PC-9 (cell line): ENCODE results near the gene ADI1. TPM values are rescaled to one million over a fixed set of nuclear protein-coding genes. Genes with fewer than 3 reads are reported as not detected.
"Not testable (repeated sequence)": the region's sequence is repeated elsewhere in the genome, so short reads cannot be mapped to it uniquely, and the experiment has no call there.

Experiments used
- BruUV-seq: library from RNA; stranded (reverse); fragments of 400-500 nt; replicated peaks from 2 replicates; lab custom pipeline; 2021; lab: Mats Ljungman, UMichigan
- CTCF ChIA-PET: fragments of 300-600 bp; sonication (Branson Sonifier 250); formaldehyde crosslinking; loops from one replicate; lab custom pipeline; 2022; ENCODE audit warnings: antibody characterized with exemption; lab: Charles Lee
- POLR2A ChIA-PET: fragments of 300-600 bp; sonication (Branson Sonifier 250); formaldehyde crosslinking; loops from one replicate; lab custom pipeline; 2022; ENCODE audit warnings: antibody characterized with exemption; ENCODE audit not compliant: unreplicated experiment; lab: Charles Lee
- DNase-seq, 2 experiments: peaks; one replicate each; pipeline versions ENCODE4 v3.0.0 to v3.0.0-alpha.2; 2015 to 2022; ENCODE audit warnings: mixed read lengths in 1 of 2
- H2AFZ ChIP-seq: fragments of 200-600 bp; sonication (generic); 2 replicates; pipeline ENCODE4 v1.8.1; 2017; ENCODE audit warnings: antibody characterized with exemption
- H3F3A ChIP-seq: fragments of 200-600 bp; sonication (generic); 2 replicates; pipeline ENCODE4 v1.8.1; 2017; ENCODE audit warnings: antibody characterized with exemption, mild to moderate bottlenecking, low read depth; ENCODE audit not compliant: insufficient read depth
- H3K27ac ChIP-seq: fragments of 200-600 bp; sonication (generic); 2 replicates; pipeline ENCODE4 v1.6.1; 2016; ENCODE audit warnings: mixed run types
- H3K27me3 ChIP-seq: fragments of 200-600 bp; sonication (generic); 2 replicates; pipeline ENCODE4 v1.6.1; 2016; ENCODE audit warnings: low read depth, mixed run types; ENCODE audit not compliant: insufficient read depth
- H3K36me3 ChIP-seq: fragments of 200-600 bp; sonication (generic); 2 replicates; pipeline ENCODE4 v1.6.1; 2016; ENCODE audit warnings: low read depth, mixed run types
- H3K4me1 ChIP-seq: fragments of 200-600 bp; sonication (generic); replicated peaks from 2 replicates; pipeline ENCODE4 v1.6.1; 2016; ENCODE audit warnings: mixed run types; ENCODE audit not compliant: insufficient read depth
- H3K4me2 ChIP-seq: fragments of 200-600 bp; sonication (generic); 2 replicates; pipeline ENCODE4 v1.6.1; 2017; ENCODE audit warnings: mixed run types
- H3K4me3 ChIP-seq: fragments of 200-600 bp; sonication (generic); 2 replicates; pipeline ENCODE4 v1.6.1; 2016; ENCODE audit warnings: mixed run types
- H3K79me2 ChIP-seq: fragments of 200-600 bp; sonication (generic); 2 replicates; pipeline ENCODE4 v1.6.1; 2017; ENCODE audit warnings: low read depth, mixed run types
- H3K9me2 ChIP-seq: fragments of 200-600 bp; sonication (generic); 2 replicates; pipeline ENCODE4 v1.8.1; 2017; ENCODE audit warnings: mild to moderate bottlenecking; ENCODE audit not compliant: insufficient read depth
- H3K9me3 ChIP-seq: fragments of 200-600 bp; sonication (generic); 2 replicates; pipeline ENCODE4 v1.8.1; 2016; ENCODE audit warnings: low read depth; ENCODE audit not compliant: insufficient read depth
- H4K20me1 ChIP-seq: fragments of 200-600 bp; sonication (generic); 2 replicates; pipeline ENCODE4 v1.8.1; 2017; ENCODE audit not compliant: insufficient read depth
- EZH2 ChIP-seq: fragments of 200-600 bp; sonication (generic); IDR thresholded peaks from 2 replicates; pipeline ENCODE4 v1.8.0; 2017; ENCODE audit warnings: antibody characterized with exemption, low read depth
- intact Hi-C: fragments of 100-400 bp; cut with micrococcal nuclease; formaldehyde crosslinking; loops from one replicate; pipeline ENCODE4 v1.10.0; 2022; ENCODE audit not compliant: unreplicated experiment
- total RNA-seq: library from RNA; stranded (reverse); gene quantifications from 2 replicates; pipeline ENCODE4 v1.2.3, GENCODE V29; 2021
- TF ChIP-seq, protein P1 (sequence below): fragments of 200-600 bp; sonication (generic); conservative IDR thresholded peaks from 2 replicates; pipeline ENCODE4 v1.6.1; 2017; ENCODE audit warnings: mixed run types, antibody characterized with exemption, mild to moderate bottlenecking, moderate library complexity

Gene ADI1
- total RNA-seq, 1 experiment from 2014 or later: 54.5 TPM

DNA sequence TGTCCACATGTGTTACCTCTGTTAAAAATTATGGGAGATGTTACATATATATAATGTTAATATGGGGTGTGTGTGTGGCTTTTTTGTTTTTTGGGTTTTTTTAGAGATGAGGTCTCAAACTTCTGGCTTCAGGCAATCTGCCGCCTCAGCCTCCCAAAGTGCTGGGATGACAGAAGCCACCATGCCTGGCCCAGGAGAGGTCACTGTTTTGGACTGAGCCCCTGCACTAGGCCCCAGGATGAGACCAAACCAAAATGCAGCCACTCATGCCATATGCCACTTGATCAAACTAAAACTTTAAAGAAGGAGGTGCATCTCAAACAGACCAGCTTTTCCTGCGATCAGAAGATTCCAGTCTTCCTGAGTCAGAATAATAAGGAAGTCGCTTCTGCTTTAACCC lies 2.5 kb downstream of the ADI1 start:
- Histone ChIP-seq H2AFZ (no peak overlapping the region), H3K27me3 (no peaks in the 10 kb centered on the region), H3K79me2 (peaks cover 38% of the 10 kb centered on the region), H3K9me2 (no peaks in the 10 kb centered on the region), H3K4me2 (no peak overlapping the region), H3K36me3 (peaks cover 18% of the 10 kb centered on the region), H3K4me1 (peaks cover 14% of the 10 kb centered on the region), H4K20me1 (no peaks in the 10 kb centered on the region), H3K27ac (no peak overlapping the region), H3K9me3 (no peaks in the 10 kb centered on the region), H3K4me3 (no peak overlapping the region), H3F3A (peaks cover 7% of the 10 kb centered on the region; the same call in 1 of the 2 replicates)
- no peak for DNase-seq
- POLR2A ChIA-PET: no interaction called here
- CTCF ChIA-PET: no interaction called here
- intact Hi-C loops: loop anchor here (5.0 kb wide), 1 partner anchor 135 kb away; no protein-coding TSS in a partner anchor
- BruUV-seq: no TSS peak
- no peak for TF ChIP-seq EZH2
- TF ChIP-seq, protein P1, sequence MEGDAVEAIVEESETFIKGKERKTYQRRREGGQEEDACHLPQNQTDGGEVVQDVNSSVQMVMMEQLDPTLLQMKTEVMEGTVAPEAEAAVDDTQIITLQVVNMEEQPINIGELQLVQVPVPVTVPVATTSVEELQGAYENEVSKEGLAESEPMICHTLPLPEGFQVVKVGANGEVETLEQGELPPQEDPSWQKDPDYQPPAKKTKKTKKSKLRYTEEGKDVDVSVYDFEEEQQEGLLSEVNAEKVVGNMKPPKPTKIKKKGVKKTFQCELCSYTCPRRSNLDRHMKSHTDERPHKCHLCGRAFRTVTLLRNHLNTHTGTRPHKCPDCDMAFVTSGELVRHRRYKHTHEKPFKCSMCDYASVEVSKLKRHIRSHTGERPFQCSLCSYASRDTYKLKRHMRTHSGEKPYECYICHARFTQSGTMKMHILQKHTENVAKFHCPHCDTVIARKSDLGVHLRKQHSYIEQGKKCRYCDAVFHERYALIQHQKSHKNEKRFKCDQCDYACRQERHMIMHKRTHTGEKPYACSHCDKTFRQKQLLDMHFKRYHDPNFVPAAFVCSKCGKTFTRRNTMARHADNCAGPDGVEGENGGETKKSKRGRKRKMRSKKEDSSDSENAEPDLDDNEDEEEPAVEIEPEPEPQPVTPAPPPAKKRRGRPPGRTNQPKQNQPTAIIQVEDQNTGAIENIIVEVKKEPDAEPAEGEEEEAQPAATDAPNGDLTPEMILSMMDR: no peak

DNA sequence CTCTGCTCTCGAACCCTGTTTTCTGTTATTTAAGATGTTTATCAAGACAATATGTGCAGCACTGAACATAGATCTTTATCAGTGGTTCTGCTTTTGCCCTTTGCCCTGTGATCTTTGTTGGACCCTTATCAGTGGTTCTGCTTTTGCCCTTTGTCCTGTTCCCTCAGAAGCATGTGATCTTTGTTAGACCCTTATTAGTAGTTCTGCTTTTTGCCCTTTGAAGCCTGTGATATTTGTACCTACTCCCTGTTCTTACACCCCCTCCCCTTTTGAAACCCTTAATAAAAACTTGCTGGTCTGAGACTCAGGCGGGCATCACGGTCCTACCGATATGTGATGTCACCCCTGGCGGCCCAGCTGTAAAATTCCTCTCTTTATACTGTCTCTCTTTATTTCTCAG lies 3.9 kb downstream of the ADI1 start:
- H3K4me1 ChIP-seq, POLR2A ChIA-PET, H3F3A ChIP-seq, H4K20me1 ChIP-seq, H3K9me3 ChIP-seq, H3K4me3 ChIP-seq, H3K9me2 ChIP-seq, H3K4me2 ChIP-seq, DNase-seq, BruUV-seq, H3K27ac ChIP-seq, CTCF ChIA-PET, H3K27me3 ChIP-seq, H2AFZ ChIP-seq: not testable (repeated sequence)
- peaks cover 32% of the 10 kb centered on the region for H3K79me2 ChIP-seq
- intact Hi-C loops: loop anchor here (5.0 kb wide), 1 partner anchor 133 kb away; no protein-coding TSS in a partner anchor
- peaks cover 18% of the 10 kb centered on the region for H3K36me3 ChIP-seq

DNA sequence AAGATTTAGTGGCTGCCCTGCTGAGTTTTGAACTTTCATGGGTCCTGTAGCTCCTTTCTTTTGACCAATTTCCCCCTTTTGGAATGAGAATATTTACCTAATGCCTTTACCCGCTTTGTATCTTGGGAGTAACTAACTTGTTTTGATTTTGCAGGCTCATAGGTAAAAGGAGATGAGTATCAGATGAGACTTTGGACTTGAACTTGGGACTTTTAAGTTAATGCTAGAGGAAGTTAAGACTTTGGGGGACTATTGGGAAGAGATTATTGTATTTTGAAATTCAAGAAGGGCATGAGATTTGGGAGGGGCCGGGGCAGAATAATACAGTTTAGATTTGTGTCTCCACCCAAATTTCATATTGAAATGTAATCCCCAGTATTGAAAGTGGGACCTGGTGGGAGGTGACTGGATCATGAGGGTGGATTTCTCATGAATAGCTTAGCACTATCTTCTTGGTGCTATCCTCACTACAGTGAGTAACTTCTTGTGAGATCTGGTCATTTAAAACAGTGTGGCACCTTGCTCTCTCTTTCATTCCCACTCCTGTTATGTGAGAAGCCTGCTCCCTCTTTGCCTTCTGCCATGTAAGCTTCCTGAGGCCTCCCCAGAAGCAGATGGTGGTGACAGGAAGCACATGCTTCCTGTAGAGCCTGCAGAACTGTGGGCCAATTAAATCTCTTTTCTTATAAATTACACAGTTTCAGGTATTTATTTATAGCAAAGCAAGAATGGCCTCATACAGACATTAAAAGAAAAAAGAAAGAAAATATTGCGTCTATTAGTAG lies 6.1 kb downstream of the ADI1 start:
- TF ChIP-seq EZH2: no peak
- TF ChIP-seq, protein P1: no peak
- H3K9me2 ChIP-seq: no peaks in the 10 kb centered on the region
- no peak overlapping the region for H2AFZ ChIP-seq
- H3K4me1 ChIP-seq: no peaks in the 10 kb centered on the region
- peaks cover 18% of the 10 kb centered on the region for H3K36me3 ChIP-seq
- no peak for DNase-seq
- intact Hi-C loops: no loop called here
- peaks cover 27% of the 10 kb centered on the region for H3K79me2 ChIP-seq
- BruUV-seq: no TSS peak
- no peak overlapping the region for H3K27ac ChIP-seq
- no peak overlapping the region for H3K4me2 ChIP-seq
- no peaks in the 10 kb centered on the region for H3K9me3 ChIP-seq
- CTCF ChIA-PET: no interaction called here
- no peak overlapping the region for H3K4me3 ChIP-seq
- no peaks in the 10 kb centered on the region for H4K20me1 ChIP-seq
- H3F3A ChIP-seq: peaks cover 17% of the 10 kb centered on the region; the same call in 1 of the 2 replicates
- POLR2A ChIA-PET: no interaction called here
- no peaks in the 10 kb centered on the region for H3K27me3 ChIP-seq
